Right lobe of liver (tissue), 6 donors: ENCODE results near the gene ACVR1. TPM values are rescaled to one million over a fixed set of nuclear protein-coding genes. Genes with fewer than 3 reads are reported as not detected.
"Not testable (repeated sequence)": the region's sequence is repeated elsewhere in the genome, so short reads cannot be mapped to it uniquely, and the experiment has no call there.

Experiments
- ATAC-seq, 4 donors: fragments of 200-7000 bp; cut with Tn5 transposase; one replicate each; pipeline ENCODE4 v1.9.1; 2020; ENCODE audit warnings: mild to moderate bottlenecking in 4 of 4, moderate library complexity in 4 of 4
- DNase-seq, 3 donors: peaks; one replicate each; pipeline ENCODE4 v3.0.0-alpha.2; 2020
- H3K27ac ChIP-seq, 3 donors: fragments of 200-600 bp; one replicate each; pipeline ENCODE4 v1.8.0; 2022
- H3K27me3 ChIP-seq, 2 donors: fragments of 200-600 bp; one replicate each; pipeline ENCODE4 v1.8.0; 2022
- H3K36me3 ChIP-seq, 4 donors: fragments of 200-600 bp; sonication (generic) in 1 of 4; one replicate each; pipeline versions ENCODE4 v1.5.1 to v1.8.0; 2017 to 2022; ENCODE audit warnings: control low read depth in 1 of 4
- H3K4me1 ChIP-seq, 4 donors: fragments of 200-600 bp; sonication (generic) in 1 of 4; one replicate each; pipeline versions ENCODE4 v1.5.1 to v1.8.0; 2017 to 2022; ENCODE audit warnings: control low read depth in 1 of 4
- H3K4me3 ChIP-seq, 3 donors: fragments of 200-600 bp; one replicate each; pipeline ENCODE4 v1.8.0; 2022
- H3K9me3 ChIP-seq, 4 donors: fragments of 200-600 bp; sonication (generic) in 1 of 4; one replicate each; pipeline versions ENCODE4 v1.5.1 to v1.8.0; 2017 to 2022; ENCODE audit warnings: control low read depth in 1 of 4
- POLR2A ChIP-seq: fragments of 450-650 bp; IDR thresholded peaks from one replicate; pipeline ENCODE4 v1.6.1; 2017; ENCODE audit warnings: antibody characterized with exemption, mild to moderate bottlenecking
- WGBS: methylation state at CpG from one replicate; pipeline ENCODE4 v1.1.6; 2018; ENCODE audit warnings: low coverage, low lambda C conversion rate; ENCODE audit not compliant: insufficient coverage; ENCODE audit errors: missing lambda C conversion rate; 5-methylcytosine and 5-hydroxymethylcytosine counted together
- intact Hi-C, 2 donors: fragments of 100-400 bp; cut with DNase I; formaldehyde crosslinking; loops; one replicate each; pipeline versions ENCODE4 v1.11.2 to v1.14.1; 2022
- total RNA-seq, 6 experiments: library from RNA; depleted of rRNA in 2 of 6; stranded (reverse); fragments of >200 nt in 2 of 6; fragmentation: NEBNext Ultra II Directional in 3 of 6; extraction: Animal tissue kit (Norgen Biotek cat#: 25700) in 3 of 6; gene quantifications; one replicate each; pipeline versions ENCODE4 v1.1.0 to v1.2.4, GENCODE V29; 2016 to 2023
- TF ChIP-seq, protein P1 (sequence below), 4 donors: fragments of 200-600 bp in 3 of 4; fragments of 450-650 bp in 1 of 4; IDR thresholded peaks; one replicate each; pipeline versions ENCODE4 v1.5.1 to v1.8.0; 2016 to 2022; ENCODE audit warnings: antibody characterized with exemption in 4 of 4, mild to moderate bottlenecking in 2 of 4
- donor health status: DM: no; HTN: yes; CAD: no.
- donor health status: DM: no; HTN: no; CAD: no.
- donor health status: DM: no; HTN: no; CAD: no.
- donor health status: DM: no; HTN: yes; CAD: no.
- donor health status: DM: no; HTN: yes; CAD: no.

Gene ACVR1
- total RNA-seq, 6 experiments from 2014 or later = 10.9 to 25.1 (median 14.6) TPM

DNA sequence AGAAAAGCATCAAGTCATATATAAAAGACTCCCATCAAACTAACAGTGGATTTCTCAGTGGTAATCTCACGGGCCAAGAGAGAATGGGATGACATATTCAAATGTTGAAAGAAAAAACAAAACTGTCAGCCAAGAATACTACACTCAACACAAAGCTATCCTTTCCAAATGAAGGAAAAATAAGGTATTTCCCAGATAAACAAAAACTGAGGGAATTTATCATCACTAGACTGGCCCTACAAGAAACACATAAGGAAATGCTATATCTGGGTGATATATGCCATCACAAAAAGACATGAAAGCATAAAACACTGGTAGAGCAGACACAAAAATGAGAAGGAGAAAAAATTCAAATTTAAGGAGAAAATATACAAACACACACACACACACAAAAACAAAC, 118.6 kb downstream of the ACVR1 start:
- TF ChIP-seq, protein P1, sequence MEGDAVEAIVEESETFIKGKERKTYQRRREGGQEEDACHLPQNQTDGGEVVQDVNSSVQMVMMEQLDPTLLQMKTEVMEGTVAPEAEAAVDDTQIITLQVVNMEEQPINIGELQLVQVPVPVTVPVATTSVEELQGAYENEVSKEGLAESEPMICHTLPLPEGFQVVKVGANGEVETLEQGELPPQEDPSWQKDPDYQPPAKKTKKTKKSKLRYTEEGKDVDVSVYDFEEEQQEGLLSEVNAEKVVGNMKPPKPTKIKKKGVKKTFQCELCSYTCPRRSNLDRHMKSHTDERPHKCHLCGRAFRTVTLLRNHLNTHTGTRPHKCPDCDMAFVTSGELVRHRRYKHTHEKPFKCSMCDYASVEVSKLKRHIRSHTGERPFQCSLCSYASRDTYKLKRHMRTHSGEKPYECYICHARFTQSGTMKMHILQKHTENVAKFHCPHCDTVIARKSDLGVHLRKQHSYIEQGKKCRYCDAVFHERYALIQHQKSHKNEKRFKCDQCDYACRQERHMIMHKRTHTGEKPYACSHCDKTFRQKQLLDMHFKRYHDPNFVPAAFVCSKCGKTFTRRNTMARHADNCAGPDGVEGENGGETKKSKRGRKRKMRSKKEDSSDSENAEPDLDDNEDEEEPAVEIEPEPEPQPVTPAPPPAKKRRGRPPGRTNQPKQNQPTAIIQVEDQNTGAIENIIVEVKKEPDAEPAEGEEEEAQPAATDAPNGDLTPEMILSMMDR (IDR thresholded peaks at IDR 0.05) = no peak
- TF ChIP-seq POLR2A = no peak
- Histone ChIP-seq H3K36me3 (peaks cover 0 to 8% (median 0%) of the 10 kb centered on the region in 4 donors), H3K4me3 (no peak overlapping the region), H3K27me3 (no peaks in the 10 kb centered on the region), H3K9me3 (no peaks in the 10 kb centered on the region), H3K27ac (no peak overlapping the region), H3K4me1 (no peaks in the 10 kb centered on the region)
- intact Hi-C loops = no loop called here
- DNase-seq (no peak), ATAC-seq (no peak)
- WGBS = 86% methylated on average over 1 of the region's 1 CpG

DNA sequence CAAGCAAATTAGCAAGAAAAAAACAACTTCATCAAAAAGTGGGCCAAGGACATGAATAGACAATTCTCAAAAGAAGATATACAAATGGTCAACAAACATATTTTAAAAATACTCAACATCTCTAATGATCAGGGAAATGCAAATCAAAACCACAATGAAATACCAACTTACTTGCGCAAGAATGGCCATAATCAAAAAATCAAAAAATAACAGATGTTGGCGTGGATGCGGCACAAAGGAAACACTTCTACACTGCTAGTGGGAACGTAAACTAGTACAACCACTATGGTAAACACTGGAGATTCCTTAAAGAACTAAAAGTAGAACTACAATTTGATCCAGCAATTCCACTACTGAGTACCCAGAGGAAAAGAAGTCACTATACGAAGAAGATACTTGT, 119.7 kb downstream of the ACVR1 start:
- ATAC-seq, H3K9me3 ChIP-seq, DNase-seq, H3K4me1 ChIP-seq, intact Hi-C loops, H3K27me3 ChIP-seq, H3K27ac ChIP-seq, H3K4me3 ChIP-seq, H3K36me3 ChIP-seq: not testable (repeated sequence)
- 99% methylated on average over 5 of the region's 5 CpGs for WGBS

DNA sequence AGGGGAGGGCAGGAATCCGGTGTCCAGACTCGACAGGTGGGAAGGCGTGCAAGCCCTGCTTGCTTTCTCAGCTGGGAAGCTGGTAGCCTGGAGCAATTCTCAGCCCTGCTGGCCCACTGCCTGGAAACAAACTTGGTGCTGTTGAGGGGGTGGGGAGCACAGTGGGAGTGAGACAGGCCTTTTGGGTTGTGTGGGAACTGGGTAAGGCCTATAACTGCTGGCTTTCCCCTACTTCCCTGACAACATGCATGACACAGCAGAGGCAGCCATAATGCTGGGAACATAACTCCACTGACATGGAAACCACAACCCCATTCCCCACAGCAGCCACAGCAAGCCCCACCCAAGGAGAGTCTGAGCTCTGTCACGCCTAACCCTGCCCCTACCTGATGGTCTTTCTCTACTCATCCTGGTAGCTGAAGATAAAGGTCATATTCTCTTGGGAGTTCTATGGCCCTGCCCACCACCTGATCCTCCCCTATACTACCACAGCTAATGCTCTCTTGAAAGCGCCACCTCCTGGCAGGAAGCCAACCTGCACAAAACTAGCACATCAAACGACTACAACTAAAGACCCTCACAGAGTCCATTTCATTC, 124.6 kb downstream of the ACVR1 start:
- ATAC-seq = peak in 2 of 4 donors; percentile 7 to 15
- no peak for TF ChIP-seq POLR2A
- TF ChIP-seq, protein P1 (IDR thresholded peaks at IDR 0.05) = no peak
- Histone ChIP-seq H3K4me1 (peaks cover 0 to 35% (median 15%) of the 10 kb centered on the region in 4 donors), H3K27me3 (no peaks in the 10 kb centered on the region), H3K9me3 (no peaks in the 10 kb centered on the region), H3K27ac (peak overlapping the region in 1 of 3 donors; percentile 25), H3K4me3 (no peak overlapping the region), H3K36me3 (peaks cover 0 to 8% (median 3%) of the 10 kb centered on the region in 4 donors)
- no peak for DNase-seq
- WGBS = 81% methylated on average over 4 of the region's 6 CpGs
- intact Hi-C loops = no loop called here

DNA sequence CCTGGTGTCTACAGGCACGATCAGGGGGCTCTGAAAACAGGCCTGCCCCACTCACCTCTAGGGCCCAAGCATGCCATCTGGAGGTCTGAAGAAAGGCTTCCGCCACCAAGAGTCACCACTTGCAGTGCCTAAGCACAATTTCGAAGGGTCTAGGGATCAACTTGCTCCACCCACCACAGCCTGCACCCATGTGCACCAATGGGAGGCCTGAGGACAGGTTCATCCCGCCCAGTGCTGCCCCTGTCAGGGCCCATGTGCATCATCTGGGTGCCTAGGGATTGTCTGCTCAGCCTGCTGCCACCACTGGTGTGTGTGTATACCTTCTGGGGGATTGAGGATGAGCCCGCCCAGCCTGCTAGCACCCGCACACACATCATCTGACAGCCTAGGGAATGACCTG, 126.4 kb downstream of the ACVR1 start:
- TF ChIP-seq, protein P1 (IDR thresholded peaks at IDR 0.05) = no peak
- no peak for TF ChIP-seq POLR2A
- no peaks in the 10 kb centered on the region for H3K27me3 ChIP-seq
- peak overlapping the region in 1 of 3 donors; percentile 63 for H3K27ac ChIP-seq
- H3K36me3 ChIP-seq = peaks cover 0 to 8% (median 3%) of the 10 kb centered on the region in 4 donors
- H3K4me1 ChIP-seq = peaks cover 0 to 53% (median 23%) of the 10 kb centered on the region in 4 donors
- intact Hi-C loops = no loop called here
- DNase-seq = no peak
- no peak overlapping the region for H3K4me3 ChIP-seq
- peak in 1 of 4 donors; percentile 7 for ATAC-seq
- WGBS = 100% methylated on average over 1 of the region's 6 CpGs
- no peaks in the 10 kb centered on the region for H3K9me3 ChIP-seq

DNA sequence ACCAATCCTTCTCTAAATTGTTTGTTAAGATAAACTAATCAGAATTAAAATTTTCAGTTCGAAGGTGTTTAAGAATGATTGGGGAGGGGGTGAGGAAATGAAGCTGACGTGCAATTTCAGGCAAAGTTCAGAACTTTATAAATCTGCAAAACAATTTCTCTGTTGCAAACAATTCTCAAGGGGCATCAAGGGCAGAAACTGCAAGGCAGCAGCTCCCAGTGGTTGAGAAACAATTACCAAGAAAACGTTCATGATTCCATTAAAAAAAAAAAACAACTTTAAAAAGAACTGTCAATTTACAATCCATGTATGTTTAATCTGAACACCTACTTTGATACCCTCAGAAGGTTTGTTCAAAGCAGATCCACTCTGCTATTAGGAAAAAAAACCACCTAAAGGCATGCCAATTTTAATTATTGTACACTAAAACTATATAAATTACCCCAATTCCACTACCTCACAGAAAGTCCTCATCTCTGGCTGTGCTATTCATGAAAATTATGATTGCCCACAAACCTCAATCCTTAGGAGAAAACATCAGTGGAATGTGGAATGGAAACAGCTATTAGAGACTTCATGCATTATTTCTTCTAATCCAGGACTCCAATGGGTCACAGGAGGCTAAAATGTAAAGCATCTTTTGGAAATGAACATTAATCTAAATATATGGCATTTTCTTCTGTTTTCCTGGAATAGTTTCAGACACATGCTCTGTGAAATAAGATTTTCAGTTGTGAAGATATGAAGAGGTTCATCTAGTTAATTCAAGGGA, 127.6 kb downstream of the ACVR1 start:
- no peak for TF ChIP-seq POLR2A
- TF ChIP-seq, protein P1 (IDR thresholded peaks at IDR 0.05) = no peak
- no peak for ATAC-seq
- intact Hi-C loops = no loop called here
- Histone ChIP-seq H3K4me1 (peaks cover 0 to 65% (median 25%) of the 10 kb centered on the region in 4 donors), H3K4me3 (no peak overlapping the region), H3K9me3 (no peaks in the 10 kb centered on the region), H3K27me3 (no peaks in the 10 kb centered on the region), H3K36me3 (peaks cover 0 to 6% (median 0%) of the 10 kb centered on the region in 4 donors), H3K27ac (peak overlapping the region in 2 of 3 donors; percentile 35 to 63)
- no peak for DNase-seq
- WGBS = 23% methylated on average over 3 of the region's 3 CpGs
